Peyer's patch (tissue), 4 donors: ENCODE data around the gene SWT1. TPM values are rescaled to one million over a fixed set of nuclear protein-coding genes. Genes with fewer than 3 reads are reported as not detected.

Source experiments
- DNase-seq, 3 donors: peaks; one replicate each; pipeline ENCODE4 v3.0.0-alpha.2; 2017 to 2019
- H3K27ac ChIP-seq, 4 donors: fragments of 200-600 bp; sonication (generic); one replicate each; pipeline ENCODE4 v1.5.1; 2016 to 2019
- H3K27me3 ChIP-seq, 2 donors: fragments of 200-600 bp; sonication (generic); one replicate each; pipeline ENCODE4 v1.5.1; 2019
- H3K36me3 ChIP-seq, 3 donors: fragments of 200-600 bp; sonication (generic); one replicate each; pipeline ENCODE4 v1.5.1; 2016 to 2019
- H3K4me1 ChIP-seq, 4 donors: fragments of 200-600 bp; sonication (generic); one replicate each; pipeline ENCODE4 v1.5.1; 2016 to 2019
- H3K4me3 ChIP-seq, 4 donors: fragments of 200-600 bp; sonication (generic); 1 replicate in 3 of 4; 2 replicates in 1 of 4; pipeline ENCODE4 v1.5.1; 2016 to 2019; ENCODE audit warnings: mild to moderate bottlenecking in 1 of 4
- H3K9me3 ChIP-seq, 4 donors: fragments of 200-600 bp; sonication (generic); one replicate each; pipeline ENCODE4 v1.5.1; 2016 to 2019; ENCODE audit warnings: mild to moderate bottlenecking in 1 of 4
- CTCF ChIP-seq, 6 experiments: fragments of 450-650 bp in 4 of 6; fragments of 200-600 bp in 2 of 6; sonication (generic) in 1 of 6; IDR thresholded peaks; one replicate each; pipeline ENCODE4 v1.5.1; 2017 to 2019; ENCODE audit warnings: antibody characterized with exemption in 6 of 6, mild to moderate bottlenecking in 3 of 6, moderate library complexity in 1 of 6
- POLR2A ChIP-seq, 2 donors: fragments of 450-650 bp; IDR thresholded peaks; one replicate each; pipeline ENCODE4 v1.5.1; 2017; ENCODE audit warnings: antibody characterized with exemption in 2 of 2, mild to moderate bottlenecking in 2 of 2, moderate library complexity in 2 of 2
- total RNA-seq, 4 donors: library from RNA; depleted of rRNA; stranded (reverse); fragments of >200 nt; gene quantifications; one replicate each; pipeline ENCODE4 v1.1.0, GENCODE V29; 2016

Gene SWT1
- total RNA-seq, 4 donors from 2014 or later = 6.0 to 21.5 (median 8.6) TPM

GRCh38 chr1:185151215-185151614 lies 5.8 kb upstream of the SWT1 start:
- Histone ChIP-seq H3K36me3 (peaks cover 0 to 43% (median 0%) of the 10 kb centered on the region in 3 donors), H3K9me3 (no peaks in the 10 kb centered on the region), H3K4me1 (peaks cover 0 to 17% (median 8%) of the 10 kb centered on the region in 4 donors), H3K4me3 (no peak overlapping the region), H3K27ac (no peak overlapping the region), H3K27me3 (no peaks in the 10 kb centered on the region)
- TF ChIP-seq POLR2A (IDR thresholded peaks at IDR 0.05) = no peak
- no peak for TF ChIP-seq CTCF (IDR thresholded peaks at IDR 0.05)
- DNase-seq = no peak

- Histone ChIP-seq H3K27me3 (no peaks in the 10 kb centered on the region), H3K36me3 (peaks cover 0 to 34% (median 0%) of the 10 kb centered on the region in 3 donors), H3K27ac (no peak overlapping the region), H3K9me3 (no peaks in the 10 kb centered on the region), H3K4me3 (no peak overlapping the region), H3K4me1 (peaks cover 0 to 17% (median 8%) of the 10 kb centered on the region in 4 donors)
- no peak for DNase-seq
- TF ChIP-seq POLR2A (IDR thresholded peaks at IDR 0.05) (no peak), CTCF (IDR thresholded peaks at IDR 0.05) (no peak)
Observed at GRCh38 chr1:185152187-185152767, 4.7 kb upstream of the SWT1 start.

- DNase-seq = no peak
Observed at GRCh38 chr1:185154912-185155513, 2.0 kb upstream of the SWT1 start.

GRCh38 chr1:185155600-185156287 lies 1.2 kb upstream of the SWT1 start:
- TF ChIP-seq POLR2A (IDR thresholded peaks at IDR 0.05) = no peak
- no peak for TF ChIP-seq CTCF (IDR thresholded peaks at IDR 0.05)
- H3K36me3 ChIP-seq = peaks cover 0 to 1% (median 0%) of the 10 kb centered on the region in 3 donors
- H3K4me3 ChIP-seq = peak overlapping the region; percentile 76 to 96 (median 80)
- no peak for DNase-seq
- peak overlapping the region; percentile 96 to 100 (median 98) for H3K27ac ChIP-seq
- no peaks in the 10 kb centered on the region for H3K27me3 ChIP-seq
- peaks cover 0 to 26% (median 8%) of the 10 kb centered on the region in 4 donors for H3K4me1 ChIP-seq
- no peaks in the 10 kb centered on the region for H3K9me3 ChIP-seq

More at GRCh38 chr1:185154912-185155513, 2.0 kb upstream of the SWT1 start:
- Histone ChIP-seq H3K27ac (peak overlapping the region in 1 of 4 donors; percentile 98), H3K4me3 (peak overlapping the region in 2 of 4 donors; percentile 80), H3K27me3 (no peaks in the 10 kb centered on the region), H3K9me3 (no peaks in the 10 kb centered on the region), H3K4me1 (peaks cover 0 to 26% (median 8%) of the 10 kb centered on the region in 4 donors), H3K36me3 (peaks cover 0 to 8% (median 0%) of the 10 kb centered on the region in 3 donors)
- TF ChIP-seq POLR2A (IDR thresholded peaks at IDR 0.05) = no peak
- TF ChIP-seq CTCF (IDR thresholded peaks at IDR 0.05) = no peak

- peaks cover 0 to 26% (median 8%) of the 10 kb centered on the region in 4 donors for H3K4me1 ChIP-seq
- no peak for TF ChIP-seq POLR2A (IDR thresholded peaks at IDR 0.05)
- TF ChIP-seq CTCF (IDR thresholded peaks at IDR 0.05) = no peak
- peak in 1 of 3 donors; percentile 33 for DNase-seq
Observed at GRCh38 chr1:185156288-185156853, 596 bp upstream of the SWT1 start.

More at GRCh38 chr1:185156288-185156853, 596 bp upstream of the SWT1 start:
- H3K9me3 ChIP-seq = no peaks in the 10 kb centered on the region
- H3K36me3 ChIP-seq = no peaks in the 10 kb centered on the region
- H3K27me3 ChIP-seq = no peaks in the 10 kb centered on the region
- peak overlapping the region; percentile 76 to 96 (median 80) for H3K4me3 ChIP-seq
- H3K27ac ChIP-seq = peak overlapping the region; percentile 96 to 100 (median 98)
